UCSD-AML1 (cell line): ENCODE results near the gene BABAM2.
"Not testable (repeated sequence)": the region's sequence is repeated elsewhere in the genome, so short reads cannot be mapped to it uniquely, and the experiment has no call there.

ENCODE experiments used
- DNase-seq: peaks from one replicate; lab custom pipeline; 2025; ENCODE audit not compliant: unreplicated experiment; lab: John Stamatoyannopoulos, UW

The BABAM2 gene

GRCh38 chr2:27968957-27969356 lies 78.4 kb downstream of the BABAM2 start:
- not testable (repeated sequence) for DNase-seq

GRCh38 chr2:27972311-27972710 lies 81.8 kb downstream of the BABAM2 start:
- no peak for DNase-seq

- no peak for DNase-seq
Observed at GRCh38 chr2:27973592-27973991, 83.1 kb downstream of the BABAM2 start.

- no peak for DNase-seq
Observed at GRCh38 chr2:27976308-27976707, 85.8 kb downstream of the BABAM2 start.

- DNase-seq: no peak
Observed at GRCh38 chr2:27977731-27978312, 87.3 kb downstream of the BABAM2 start.

- not testable (repeated sequence) for DNase-seq
Observed at GRCh38 chr2:27978761-27979160, 88.2 kb downstream of the BABAM2 start.

GRCh38 chr2:27980242-27980641 lies 89.7 kb downstream of the BABAM2 start:
- no peak for DNase-seq

GRCh38 chr2:27984153-27984552 lies 93.6 kb downstream of the BABAM2 start:
- DNase-seq: no peak

- no peak for DNase-seq
Observed at GRCh38 chr2:27988306-27988705, 97.8 kb downstream of the BABAM2 start.

- no peak for DNase-seq
Observed at GRCh38 chr2:27988718-27989117, 98.2 kb downstream of the BABAM2 start.

- no peak for DNase-seq
Observed at GRCh38 chr2:27989149-27989548, 98.6 kb downstream of the BABAM2 start.

GRCh38 chr2:27990030-27990590 lies 99.6 kb downstream of the BABAM2 start:
- DNase-seq: no peak

GRCh38 chr2:27991146-27991545 lies 100.6 kb downstream of the BABAM2 start:
- DNase-seq: no peak

- no peak for DNase-seq
Observed at GRCh38 chr2:27992787-27993401, 102.4 kb downstream of the BABAM2 start.

- no peak for DNase-seq
Observed at GRCh38 chr2:27993402-27993787, 102.9 kb downstream of the BABAM2 start.

GRCh38 chr2:27993950-27994728 lies 103.6 kb downstream of the BABAM2 start:
- DNase-seq: no peak

GRCh38 chr2:27996156-27996922 lies 105.8 kb downstream of the BABAM2 start:
- no peak for DNase-seq

- no peak for DNase-seq
Observed at GRCh38 chr2:28000287-28000686, 109.8 kb downstream of the BABAM2 start.

GRCh38 chr2:28002181-28002580 lies 111.7 kb downstream of the BABAM2 start:
- DNase-seq: no peak

- DNase-seq: no peak
Observed at GRCh38 chr2:28004086-28004485, 113.6 kb downstream of the BABAM2 start.

GRCh38 chr2:28009732-28010131 lies 119.2 kb downstream of the BABAM2 start:
- no peak for DNase-seq
